Tongue (tissue), 2 donors: ENCODE results near the gene SLC7A6OS. TPM values are rescaled to one million over a fixed set of nuclear protein-coding genes. Genes with fewer than 3 reads are reported as not detected.

Source experiments
- DNase-seq: peaks from one replicate; pipeline ENCODE4 v3.0.0-alpha.2; 2015
- total RNA-seq: library from RNA; depleted of rRNA; stranded (reverse); fragments of >200 nt; gene quantifications from one replicate; pipeline ENCODE4 v1.2.3, GENCODE V29; 2014

The SLC7A6OS gene
- total RNA-seq, 1 donor from 2014 or later, result 12.9 TPM

- no peak for DNase-seq
Observed at GRCh38 chr16:68343137-68343536, 32.4 kb upstream of the SLC7A6OS start.

- no peak for DNase-seq
Observed at GRCh38 chr16:68342620-68343019, 31.9 kb upstream of the SLC7A6OS start.

- no peak for DNase-seq
Observed at GRCh38 chr16:68339214-68339613, 28.5 kb upstream of the SLC7A6OS start.

- no peak for DNase-seq
Observed at GRCh38 chr16:68338326-68339119, 27.8 kb upstream of the SLC7A6OS start.

GRCh38 chr16:68335175-68335574 lies 24.4 kb upstream of the SLC7A6OS start:
- DNase-seq, result no peak

- DNase-seq, result peak; percentile 27
Observed at GRCh38 chr16:68332411-68333121, 21.8 kb upstream of the SLC7A6OS start.

GRCh38 chr16:68331879-68332410 lies 21.2 kb upstream of the SLC7A6OS start:
- no peak for DNase-seq

GRCh38 chr16:68328860-68329390 lies 18.2 kb upstream of the SLC7A6OS start:
- no peak for DNase-seq

- DNase-seq, result peak; percentile 88
Observed at GRCh38 chr16:68328151-68328859, 17.6 kb upstream of the SLC7A6OS start.

GRCh38 chr16:68324780-68325357 lies 14.1 kb upstream of the SLC7A6OS start:
- no peak for DNase-seq

GRCh38 chr16:68324336-68324735 lies 13.6 kb upstream of the SLC7A6OS start:
- DNase-seq, result no peak

GRCh38 chr16:68319185-68319908 lies 8.6 kb upstream of the SLC7A6OS start:
- DNase-seq, result no peak

GRCh38 chr16:68313116-68313515 lies 2.4 kb upstream of the SLC7A6OS start:
- DNase-seq, result no peak

GRCh38 chr16:68310437-68310773 lies 341 bp downstream of the SLC7A6OS start:
- DNase-seq, result no peak

GRCh38 chr16:68309799-68310198 lies 947 bp downstream of the SLC7A6OS start:
- DNase-seq, result no peak

GRCh38 chr16:68306633-68307032 lies 4.1 kb downstream of the SLC7A6OS start:
- no peak for DNase-seq

- no peak for DNase-seq
Observed at GRCh38 chr16:68300734-68301459, 9.8 kb downstream of the SLC7A6OS start.

GRCh38 chr16:68299571-68300453 lies 10.9 kb downstream of the SLC7A6OS start:
- no peak for DNase-seq

GRCh38 chr16:68298907-68299561 lies 11.7 kb downstream of the SLC7A6OS start:
- peak; percentile 85 for DNase-seq
